ENCODE results near the gene GPR78.
"Not testable (repeated sequence)": the region's sequence is repeated elsewhere in the genome, so short reads cannot be mapped to it uniquely, and the experiment has no call there.

GPR78 gene

GRCh38 chr4:8616831-8617230 is 36.6 kb downstream of the GPR78 start:
- no peak for DNase-seq (ENCODE audit: low read depth)

GRCh38 chr4:8617486-8618040 is 37.4 kb downstream of the GPR78 start:
- no peak for DNase-seq (ENCODE audit: low read depth)

- no peak for DNase-seq (ENCODE audit: low read depth)
Measured at GRCh38 chr4:8618421-8618820, 38.2 kb downstream of the GPR78 start.

- DNase-seq (ENCODE audit: low read depth): no peak
Measured at GRCh38 chr4:8618961-8619720, 38.9 kb downstream of the GPR78 start.

- DNase-seq (ENCODE audit: low read depth): not testable (repeated sequence)
Measured at GRCh38 chr4:8621135-8621534, 40.9 kb downstream of the GPR78 start.

- DNase-seq (ENCODE audit: low read depth): not testable (repeated sequence)
Measured at GRCh38 chr4:8624601-8625272, 44.5 kb downstream of the GPR78 start.

GRCh38 chr4:8630240-8630905 is 50.2 kb downstream of the GPR78 start:
- DNase-seq (ENCODE audit: low read depth): not testable (repeated sequence)

- not testable (repeated sequence) for DNase-seq (ENCODE audit: low read depth)
Measured at GRCh38 chr4:8631896-8632295, 51.7 kb downstream of the GPR78 start.

GRCh38 chr4:8634773-8635172 is 54.6 kb downstream of the GPR78 start:
- not testable (repeated sequence) for DNase-seq (ENCODE audit: low read depth)

GRCh38 chr4:8635897-8636554 is 55.8 kb downstream of the GPR78 start:
- not testable (repeated sequence) for DNase-seq (ENCODE audit: low read depth)

Measured in stromal cell of bone marrow (primary cell).